Fibroblast of villous mesenchyme (primary cell): ENCODE data around the gene ENDOU. TPM values are rescaled to one million over a fixed set of nuclear protein-coding genes. Genes with fewer than 3 reads are reported as not detected.

ENCODE experiments used
- DNase-seq: peaks from one replicate; pipeline ENCODE4 v3.0.0-alpha.2; 2010; ENCODE audit warnings: low read depth
- H3K4me3 ChIP-seq: 2 replicates; pipeline ENCODE4 v1.5.1; 2011; ENCODE audit warnings: low read depth, mild to moderate bottlenecking, low read length
- total RNA-seq: library from RNA; depleted of rRNA; stranded (reverse); fragments of >200 nt; gene quantifications from 2 replicates; pipeline ENCODE4 v1.2.3, GENCODE V29; 2012
- TF ChIP-seq, protein P1 (sequence below): IDR thresholded peaks from 2 replicates; pipeline ENCODE4 v1.5.1; 2012; ENCODE audit warnings: low read depth, mild to moderate bottlenecking, low read length; ENCODE audit not compliant: insufficient read depth

ENDOU gene
- total RNA-seq, 1 donor = not detected

DNA sequence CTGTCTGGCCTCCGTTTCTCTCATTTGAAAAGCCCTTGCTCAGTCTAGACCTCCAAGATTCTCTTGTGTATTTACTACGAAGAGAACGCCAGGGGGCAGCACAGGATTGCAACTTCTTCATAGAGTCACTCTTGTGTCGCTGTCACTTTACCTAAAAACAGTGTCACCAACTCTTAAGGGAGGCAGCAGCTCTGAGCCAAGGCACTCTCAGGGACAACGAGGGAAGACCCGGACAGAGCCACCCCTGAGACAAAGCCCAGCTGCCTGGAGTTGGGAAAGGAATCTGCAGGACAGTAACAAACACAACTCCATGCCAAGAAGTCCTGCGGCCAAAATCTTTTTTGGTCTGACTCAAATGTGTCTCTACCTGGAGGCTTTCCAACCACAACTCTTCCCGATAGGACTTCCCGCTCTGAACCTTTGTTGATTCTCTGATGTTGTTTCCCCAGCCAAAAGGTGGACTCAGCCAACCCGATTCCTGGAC is 9.9 kb downstream of the ENDOU start:
- peak; percentile 74 for DNase-seq
- TF ChIP-seq, protein P1, sequence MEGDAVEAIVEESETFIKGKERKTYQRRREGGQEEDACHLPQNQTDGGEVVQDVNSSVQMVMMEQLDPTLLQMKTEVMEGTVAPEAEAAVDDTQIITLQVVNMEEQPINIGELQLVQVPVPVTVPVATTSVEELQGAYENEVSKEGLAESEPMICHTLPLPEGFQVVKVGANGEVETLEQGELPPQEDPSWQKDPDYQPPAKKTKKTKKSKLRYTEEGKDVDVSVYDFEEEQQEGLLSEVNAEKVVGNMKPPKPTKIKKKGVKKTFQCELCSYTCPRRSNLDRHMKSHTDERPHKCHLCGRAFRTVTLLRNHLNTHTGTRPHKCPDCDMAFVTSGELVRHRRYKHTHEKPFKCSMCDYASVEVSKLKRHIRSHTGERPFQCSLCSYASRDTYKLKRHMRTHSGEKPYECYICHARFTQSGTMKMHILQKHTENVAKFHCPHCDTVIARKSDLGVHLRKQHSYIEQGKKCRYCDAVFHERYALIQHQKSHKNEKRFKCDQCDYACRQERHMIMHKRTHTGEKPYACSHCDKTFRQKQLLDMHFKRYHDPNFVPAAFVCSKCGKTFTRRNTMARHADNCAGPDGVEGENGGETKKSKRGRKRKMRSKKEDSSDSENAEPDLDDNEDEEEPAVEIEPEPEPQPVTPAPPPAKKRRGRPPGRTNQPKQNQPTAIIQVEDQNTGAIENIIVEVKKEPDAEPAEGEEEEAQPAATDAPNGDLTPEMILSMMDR = peak; percentile 75
- no peak overlapping the region for H3K4me3 ChIP-seq

GRCh38 chr12:47714826-47715386 is 10.4 kb downstream of the ENDOU start:
- no peak overlapping the region for H3K4me3 ChIP-seq
- TF ChIP-seq, protein P1 = no peak
- no peak for DNase-seq

GRCh38 chr12:47712171-47712570 is 13.1 kb downstream of the ENDOU start:
- DNase-seq = no peak
- TF ChIP-seq, protein P1 = no peak
- H3K4me3 ChIP-seq = no peak overlapping the region

DNA sequence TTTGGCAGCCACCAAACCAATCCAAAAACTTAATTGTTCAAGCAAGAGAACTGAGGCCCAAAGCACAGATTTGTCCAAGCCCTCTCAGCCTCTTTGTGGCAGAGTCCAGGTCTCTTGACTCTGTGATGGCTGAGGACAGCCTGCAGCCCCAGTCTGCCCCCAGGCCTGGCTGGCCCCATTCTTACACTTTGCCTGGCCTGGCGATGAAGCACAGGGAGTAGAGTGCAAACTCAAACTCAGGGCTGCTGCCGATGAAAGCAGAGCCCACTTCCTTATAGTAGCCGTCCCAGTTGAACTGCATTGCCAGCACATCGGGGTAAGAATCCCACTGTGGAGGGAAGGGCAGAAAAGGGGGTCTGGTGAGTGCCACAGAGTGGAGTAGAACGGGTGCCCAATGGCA is 13.8 kb downstream of the ENDOU start:
- TF ChIP-seq, protein P1 = no peak
- no peak for DNase-seq

GRCh38 chr12:47710278-47710677 is 15.0 kb downstream of the ENDOU start:
- no peak overlapping the region for H3K4me3 ChIP-seq
- TF ChIP-seq, protein P1 = no peak
- no peak for DNase-seq

More for the DNA sequence above, 13.8 kb downstream of the ENDOU start:
- H3K4me3 ChIP-seq = no peak overlapping the region

GRCh38 chr12:47709671-47710070 is 15.6 kb downstream of the ENDOU start:
- DNase-seq = no peak
- TF ChIP-seq, protein P1 = no peak

DNA sequence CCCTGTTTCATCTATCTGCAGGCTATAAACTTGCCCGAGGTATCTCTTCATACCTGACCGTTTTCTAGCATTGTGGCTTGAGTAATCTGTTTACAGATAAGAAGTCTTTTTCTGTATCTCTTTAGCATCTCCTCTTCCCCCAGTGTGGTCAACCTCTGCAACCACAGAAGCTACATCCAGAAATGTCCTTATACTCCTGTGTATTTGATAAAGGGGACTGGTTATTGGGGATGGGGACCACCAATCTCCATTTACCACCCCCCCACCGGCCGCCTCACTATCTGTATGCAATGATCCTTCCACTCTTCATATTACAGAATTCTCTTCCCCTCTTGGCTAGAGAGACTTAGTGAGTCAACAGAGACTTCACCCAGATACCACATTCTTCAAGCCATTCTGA is 16.1 kb downstream of the ENDOU start:
- no peak for DNase-seq
- no peak overlapping the region for H3K4me3 ChIP-seq
- TF ChIP-seq, protein P1 = no peak

More at GRCh38 chr12:47709671-47710070, 15.6 kb downstream of the ENDOU start:
- no peak overlapping the region for H3K4me3 ChIP-seq
